ENCODE results near the gene RBFOX1.

Gene RBFOX1

GRCh38 chr16:7334801-7335560, 2.3 kb downstream of the RBFOX1 start:
- no peak for DNase-seq (ENCODE audit: low spot score)

GRCh38 chr16:7335991-7336634, 3.5 kb downstream of the RBFOX1 start:
- DNase-seq (ENCODE audit: low spot score), result no peak

GRCh38 chr16:7336742-7337141, 4.1 kb downstream of the RBFOX1 start:
- DNase-seq (ENCODE audit: low spot score), result no peak

- no peak for DNase-seq (ENCODE audit: low spot score)
Measured at GRCh38 chr16:7338826-7339225, 6.2 kb downstream of the RBFOX1 start.

- no peak for DNase-seq (ENCODE audit: low spot score)
Measured at GRCh38 chr16:7339700-7340099, 7.1 kb downstream of the RBFOX1 start.

GRCh38 chr16:7340938-7341337, 8.3 kb downstream of the RBFOX1 start:
- no peak for DNase-seq (ENCODE audit: low spot score)

GRCh38 chr16:7342598-7342997, 10.0 kb downstream of the RBFOX1 start:
- DNase-seq (ENCODE audit: low spot score), result no peak

GRCh38 chr16:7343243-7343642, 10.6 kb downstream of the RBFOX1 start:
- no peak for DNase-seq (ENCODE audit: low spot score)

- no peak for DNase-seq (ENCODE audit: low spot score)
Measured at GRCh38 chr16:7344830-7345780, 12.5 kb downstream of the RBFOX1 start.

- no peak for DNase-seq (ENCODE audit: low spot score)
Measured at GRCh38 chr16:7350806-7351205, 18.2 kb downstream of the RBFOX1 start.

- no peak for DNase-seq (ENCODE audit: low spot score)
Measured at GRCh38 chr16:7351610-7352510, 19.2 kb downstream of the RBFOX1 start.

GRCh38 chr16:7355758-7356157, 23.1 kb downstream of the RBFOX1 start:
- DNase-seq (ENCODE audit: low spot score), result no peak

GRCh38 chr16:7361416-7362129, 28.9 kb downstream of the RBFOX1 start:
- DNase-seq (ENCODE audit: low spot score), result no peak

GRCh38 chr16:7362231-7362630, 29.6 kb downstream of the RBFOX1 start:
- no peak for DNase-seq (ENCODE audit: low spot score)

- DNase-seq (ENCODE audit: low spot score), result no peak
Measured at GRCh38 chr16:7363422-7364417, 31.1 kb downstream of the RBFOX1 start.

GRCh38 chr16:7366041-7366440, 33.4 kb downstream of the RBFOX1 start:
- DNase-seq (ENCODE audit: low spot score), result no peak

- DNase-seq (ENCODE audit: low spot score), result no peak
Measured at GRCh38 chr16:7366993-7367880, 34.6 kb downstream of the RBFOX1 start.

- DNase-seq (ENCODE audit: low spot score), result no peak
Measured at GRCh38 chr16:7369204-7369603, 36.6 kb downstream of the RBFOX1 start.

GRCh38 chr16:7372095-7372494, 39.5 kb downstream of the RBFOX1 start:
- DNase-seq (ENCODE audit: low spot score), result no peak

Data from CD4-positive, alpha-beta T cell treated with Interleukin-6 at 100 ng/mL for 8 hours (primary cell).